ENCODE results near the gene OR4K2.
"Not testable (repeated sequence)": the region's sequence is repeated elsewhere in the genome, so short reads cannot be mapped to it uniquely, and the experiment has no call there.

The OR4K2 gene

GRCh38 chr14:19874842-19875241 lies at the start of gene OR4K2:
TSS of gene OR4K2 (plus strand) at chr14:19875142. CDS start at chr14:19876268, 1,126 bp downstream.
- Mint-ChIP-seq H3K36me3 (no peaks in the 10 kb centered on the region), H3K9me3 (no peaks in the 10 kb centered on the region), H3K4me1 (no peaks in the 10 kb centered on the region), H3K4me3 (no peak within 1 kb of the TSS), H3K27ac (no peak within 1 kb of the TSS), H3K27me3 (no peaks in the 10 kb centered on the region)
- ATAC-seq, result no peak

- not testable (repeated sequence) for H3K27me3 Mint-ChIP-seq, H3K9me3 Mint-ChIP-seq, H3K36me3 Mint-ChIP-seq, H3K4me1 Mint-ChIP-seq, H3K27ac Mint-ChIP-seq, H3K4me3 Mint-ChIP-seq, ATAC-seq
Observed at GRCh38 chr14:19827626-19828244, 47.2 kb upstream of the OR4K2 start.

- Mint-ChIP-seq H3K36me3 (no peaks in the 10 kb centered on the region), H3K4me3 (no peak overlapping the region), H3K9me3 (no peaks in the 10 kb centered on the region), H3K27me3 (no peaks in the 10 kb centered on the region), H3K27ac (no peak overlapping the region), H3K4me1 (no peaks in the 10 kb centered on the region)
- ATAC-seq, result no peak
Observed at GRCh38 chr14:19828314-19828713, 46.6 kb upstream of the OR4K2 start.

- not testable (repeated sequence) for H3K27ac Mint-ChIP-seq, H3K36me3 Mint-ChIP-seq, H3K27me3 Mint-ChIP-seq, H3K9me3 Mint-ChIP-seq, H3K4me1 Mint-ChIP-seq, H3K4me3 Mint-ChIP-seq, ATAC-seq
Observed at GRCh38 chr14:19834203-19834848, 40.6 kb upstream of the OR4K2 start.

GRCh38 chr14:19838433-19838832 lies 36.5 kb upstream of the OR4K2 start:
- Mint-ChIP-seq H3K4me3 (no peak overlapping the region), H3K27me3 (no peaks in the 10 kb centered on the region), H3K36me3 (no peaks in the 10 kb centered on the region), H3K4me1 (no peaks in the 10 kb centered on the region), H3K9me3 (no peaks in the 10 kb centered on the region), H3K27ac (no peak overlapping the region)
- no peak for ATAC-seq

- Mint-ChIP-seq H3K27me3 (no peaks in the 10 kb centered on the region), H3K4me1 (no peaks in the 10 kb centered on the region), H3K36me3 (no peaks in the 10 kb centered on the region), H3K4me3 (no peak overlapping the region), H3K27ac (no peak overlapping the region), H3K9me3 (peaks cover 6% of the 10 kb centered on the region)
- ATAC-seq, result no peak
Observed at GRCh38 chr14:19851365-19851764, 23.6 kb upstream of the OR4K2 start.

- H3K4me3 Mint-ChIP-seq, H3K9me3 Mint-ChIP-seq, H3K4me1 Mint-ChIP-seq, ATAC-seq, H3K36me3 Mint-ChIP-seq, H3K27ac Mint-ChIP-seq, H3K27me3 Mint-ChIP-seq: not testable (repeated sequence)
Observed at GRCh38 chr14:19866061-19866669, 8.8 kb upstream of the OR4K2 start.

- no peak for ATAC-seq
- Mint-ChIP-seq H3K27me3 (no peaks in the 10 kb centered on the region), H3K9me3 (no peaks in the 10 kb centered on the region), H3K27ac (no peak overlapping the region), H3K4me3 (no peak overlapping the region), H3K4me1 (no peaks in the 10 kb centered on the region), H3K36me3 (no peaks in the 10 kb centered on the region)
Observed at GRCh38 chr14:19873178-19873577, 1.8 kb upstream of the OR4K2 start.

- Mint-ChIP-seq H3K4me1 (no peaks in the 10 kb centered on the region), H3K27ac (no peak overlapping the region)
Observed at GRCh38 chr14:19878029-19878642, 3.2 kb downstream of the OR4K2 start.

GRCh38 chr14:19895282-19895681 lies 20.3 kb downstream of the OR4K2 start:
- Mint-ChIP-seq H3K36me3 (no peaks in the 10 kb centered on the region), H3K4me1 (no peaks in the 10 kb centered on the region), H3K4me3 (no peak overlapping the region), H3K9me3 (peaks cover 8% of the 10 kb centered on the region), H3K27ac (no peak overlapping the region), H3K27me3 (no peaks in the 10 kb centered on the region)
- ATAC-seq, result no peak

More at GRCh38 chr14:19878029-19878642, 3.2 kb downstream of the OR4K2 start:
- Mint-ChIP-seq H3K36me3 (no peaks in the 10 kb centered on the region), H3K27me3 (no peaks in the 10 kb centered on the region), H3K9me3 (no peaks in the 10 kb centered on the region), H3K4me3 (no peak overlapping the region)
- no peak for ATAC-seq

- Mint-ChIP-seq H3K4me1 (no peaks in the 10 kb centered on the region), H3K36me3 (no peaks in the 10 kb centered on the region), H3K9me3 (peaks cover 15% of the 10 kb centered on the region), H3K27ac (no peak overlapping the region), H3K4me3 (no peak overlapping the region), H3K27me3 (no peaks in the 10 kb centered on the region)
- peak; percentile 16 for ATAC-seq
Observed at GRCh38 chr14:19900999-19901398, 26.1 kb downstream of the OR4K2 start.

GRCh38 chr14:19902409-19902808 lies 27.5 kb downstream of the OR4K2 start:
- no peaks in the 10 kb centered on the region for H3K36me3 Mint-ChIP-seq
- H3K4me3 Mint-ChIP-seq, result no peak overlapping the region
- no peak overlapping the region for H3K27ac Mint-ChIP-seq
- ATAC-seq, result no peak
- H3K4me1 Mint-ChIP-seq, result no peaks in the 10 kb centered on the region
- H3K9me3 Mint-ChIP-seq, result peaks cover 9% of the 10 kb centered on the region
- H3K27me3 Mint-ChIP-seq, result no peaks in the 10 kb centered on the region

GRCh38 chr14:19906665-19907064 lies 31.7 kb downstream of the OR4K2 start:
- Mint-ChIP-seq H3K4me3 (no peak overlapping the region), H3K27ac (no peak overlapping the region), H3K27me3 (no peaks in the 10 kb centered on the region), H3K36me3 (no peaks in the 10 kb centered on the region), H3K9me3 (peaks cover 5% of the 10 kb centered on the region), H3K4me1 (no peaks in the 10 kb centered on the region)
- no peak for ATAC-seq

GRCh38 chr14:19911114-19911513 lies 36.2 kb downstream of the OR4K2 start:
- Mint-ChIP-seq H3K4me1 (no peaks in the 10 kb centered on the region), H3K36me3 (no peaks in the 10 kb centered on the region), H3K27ac (no peak overlapping the region), H3K27me3 (no peaks in the 10 kb centered on the region), H3K4me3 (no peak overlapping the region), H3K9me3 (peaks cover 4% of the 10 kb centered on the region)
- ATAC-seq, result no peak

- no peak for ATAC-seq
- no peaks in the 10 kb centered on the region for H3K9me3 Mint-ChIP-seq
- no peaks in the 10 kb centered on the region for H3K4me1 Mint-ChIP-seq
- no peaks in the 10 kb centered on the region for H3K36me3 Mint-ChIP-seq
- H3K4me3 Mint-ChIP-seq, result no peak overlapping the region
- H3K27me3 Mint-ChIP-seq, result no peaks in the 10 kb centered on the region
- no peak overlapping the region for H3K27ac Mint-ChIP-seq
Observed at GRCh38 chr14:19917243-19917642, 42.3 kb downstream of the OR4K2 start.
